Erythroblast (primary cell): ENCODE results near the gene NRIP1.

Experiments used
- GATA1 ChIP-seq: IDR thresholded peaks from 2 replicates; pipeline ENCODE4 v1.6.1; 2011; ENCODE audit warnings: low read depth, mild to moderate bottlenecking, control low read depth, low read length, moderate library complexity
- POLR2A ChIP-seq: IDR thresholded peaks from 2 replicates; pipeline ENCODE4 v1.6.1; 2011; ENCODE audit warnings: mild to moderate bottlenecking, low read length

DNA sequence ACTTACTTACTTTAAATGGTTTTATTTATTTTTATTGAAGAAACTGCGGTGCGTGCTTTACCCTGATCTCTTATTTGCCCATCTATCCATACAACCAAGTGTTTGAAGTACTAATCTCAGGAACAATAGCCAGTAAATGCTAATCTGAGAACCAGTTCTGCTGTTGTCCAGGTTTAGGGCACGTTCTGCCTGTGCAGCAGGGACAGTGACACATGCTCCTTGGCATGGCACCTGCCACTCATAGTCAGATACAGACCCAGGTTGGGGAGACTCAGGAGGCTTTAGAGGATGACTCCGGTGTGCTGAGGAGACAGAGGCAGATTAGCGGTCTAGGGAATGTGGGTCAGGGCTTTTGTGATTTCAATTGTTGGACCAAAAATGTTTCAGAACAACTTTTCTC, 83.6 kb downstream of the NRIP1 start:
- TF ChIP-seq POLR2A (no peak), GATA1 (no peak)
